DMS53 treated with DMSO at 0.1 percent for 48 hours (cell line): ENCODE results near the gene RIN2.
"Not testable (repeated sequence)": the region's sequence is repeated elsewhere in the genome, so short reads cannot be mapped to it uniquely, and the experiment has no call there.

Experiments used
- DNase-seq: peaks from one replicate; lab custom pipeline; 2025; ENCODE audit not compliant: unreplicated experiment; lab: John Stamatoyannopoulos, UW

RIN2 gene

DNA sequence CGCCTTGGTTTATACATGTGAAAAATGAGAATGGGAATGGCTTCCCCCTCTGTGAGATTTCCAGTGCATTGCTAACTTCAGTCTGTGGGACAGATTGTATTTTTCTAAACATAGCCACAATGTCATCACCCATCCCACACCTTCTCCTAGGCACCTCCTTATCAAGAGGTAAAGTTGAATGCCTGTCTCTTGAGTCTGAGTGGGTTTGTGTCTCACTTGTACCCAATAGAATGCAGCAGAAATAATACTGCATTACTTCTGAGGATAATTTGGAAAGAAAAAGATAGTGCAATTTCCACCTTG lies 27.9 kb downstream of the RIN2 start:
- no peak for DNase-seq

GRCh38 chr20:19786311-19786710 lies 28.3 kb downstream of the RIN2 start:
- no peak for DNase-seq

DNA sequence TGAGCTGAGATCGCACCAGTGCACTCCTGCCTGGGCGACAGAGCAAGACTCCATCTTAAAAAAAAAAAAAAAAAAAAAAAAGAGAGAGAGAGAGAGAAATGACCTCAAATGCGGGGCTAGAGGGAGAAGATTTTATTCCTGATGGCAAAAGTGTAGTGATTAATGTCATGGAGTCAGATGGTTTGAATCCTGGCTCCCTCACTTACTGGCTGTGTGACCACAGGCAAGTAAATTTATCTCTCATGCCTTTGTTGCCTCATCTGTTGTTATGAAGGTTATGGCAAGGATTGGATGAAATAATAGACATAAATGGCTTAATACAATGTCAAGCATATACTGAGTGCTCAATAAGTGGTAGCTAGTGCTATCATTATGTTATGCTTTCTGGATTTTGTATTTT lies 29.3 kb downstream of the RIN2 start:
- no peak for DNase-seq

GRCh38 chr20:19789009-19789408 lies 31.0 kb downstream of the RIN2 start:
- no peak for DNase-seq

DNA sequence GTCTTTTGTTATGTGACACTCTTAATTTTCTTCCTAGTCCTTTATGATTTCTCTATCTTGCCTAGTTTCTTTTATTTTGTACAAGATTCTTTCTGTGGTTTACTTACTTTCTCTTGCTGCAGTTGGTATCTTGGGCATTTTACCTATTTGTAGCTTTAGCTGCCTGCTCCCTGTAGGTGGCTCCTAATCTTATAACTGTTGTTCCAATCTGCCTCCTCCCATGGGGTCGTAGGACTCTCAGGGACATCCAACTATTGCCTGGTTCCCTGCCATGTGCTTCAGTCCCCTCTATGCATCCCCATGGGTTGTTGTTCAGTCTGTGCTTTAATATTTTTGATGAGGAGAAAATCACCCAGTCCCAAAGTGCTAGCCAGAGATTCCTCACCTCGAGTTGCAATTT lies 31.4 kb downstream of the RIN2 start:
- DNase-seq = no peak

DNA sequence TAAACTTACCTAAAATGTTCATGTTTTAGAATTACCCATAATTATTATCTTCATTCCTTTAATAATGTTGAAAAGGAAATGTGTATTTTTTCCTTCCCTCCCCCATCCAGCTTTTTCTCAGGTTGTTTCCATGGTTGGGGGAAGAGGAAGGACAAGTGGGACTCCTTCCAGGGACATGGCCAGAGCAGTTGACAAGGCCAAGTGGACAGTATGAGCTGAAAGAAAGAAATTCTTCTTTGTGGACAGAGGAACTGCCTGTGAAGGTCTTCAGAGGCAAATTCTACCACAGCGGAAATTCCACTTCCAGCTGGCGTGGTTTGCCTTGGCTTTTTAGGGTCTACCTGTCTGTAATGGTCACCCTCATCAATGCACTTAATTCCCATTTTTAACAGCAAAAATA lies 33.8 kb downstream of the RIN2 start:
- DNase-seq = no peak

GRCh38 chr20:19793716-19794115 lies 35.7 kb downstream of the RIN2 start:
- no peak for DNase-seq

- no peak for DNase-seq
Observed at GRCh38 chr20:19794941-19795340, 36.9 kb downstream of the RIN2 start.

- DNase-seq = no peak
Observed at GRCh38 chr20:19799325-19799724, 41.3 kb downstream of the RIN2 start.

DNA sequence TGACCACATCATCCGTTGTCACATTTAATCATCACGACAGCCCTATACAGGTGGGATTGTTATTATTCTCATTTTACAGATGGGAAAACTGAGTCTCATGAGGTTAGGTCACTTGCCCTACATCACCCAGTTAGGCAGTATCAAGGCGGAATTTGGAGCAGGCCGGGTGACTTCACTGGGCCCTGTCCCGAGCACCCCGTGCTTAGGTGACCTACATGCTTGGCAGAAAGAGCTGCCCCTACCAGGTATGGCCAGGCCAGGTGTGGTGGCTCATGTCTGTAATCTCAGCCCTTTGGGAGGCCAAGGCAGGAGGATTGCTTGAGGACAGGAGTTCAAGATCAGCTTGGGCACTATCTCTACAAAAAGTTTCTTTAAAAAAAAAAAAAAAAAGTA lies 44.0 kb downstream of the RIN2 start:
- DNase-seq = no peak

- DNase-seq = no peak
Observed at GRCh38 chr20:19802492-19803158, 44.6 kb downstream of the RIN2 start.

DNA sequence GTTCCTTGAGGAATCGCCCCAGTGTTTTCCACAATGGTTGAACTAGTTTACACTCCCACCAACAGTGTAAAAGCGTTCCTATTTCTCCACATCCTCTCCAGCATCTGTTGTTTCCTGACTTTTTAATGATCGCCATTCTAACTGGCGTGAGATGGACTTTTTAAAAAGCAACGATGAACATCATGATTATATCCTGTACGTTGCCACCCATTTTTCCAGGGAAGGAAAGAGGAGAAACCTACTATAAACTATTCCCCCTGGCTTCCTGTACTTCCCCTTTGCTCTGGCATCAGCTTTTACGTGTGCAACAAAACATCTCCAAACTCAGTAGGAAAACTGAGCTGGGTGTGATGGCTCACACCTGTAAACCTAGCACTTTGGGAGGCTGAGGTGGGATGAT lies 48.2 kb downstream of the RIN2 start:
- DNase-seq = not testable (repeated sequence)

- no peak for DNase-seq
Observed at GRCh38 chr20:19806806-19807190, 48.7 kb downstream of the RIN2 start.

DNA sequence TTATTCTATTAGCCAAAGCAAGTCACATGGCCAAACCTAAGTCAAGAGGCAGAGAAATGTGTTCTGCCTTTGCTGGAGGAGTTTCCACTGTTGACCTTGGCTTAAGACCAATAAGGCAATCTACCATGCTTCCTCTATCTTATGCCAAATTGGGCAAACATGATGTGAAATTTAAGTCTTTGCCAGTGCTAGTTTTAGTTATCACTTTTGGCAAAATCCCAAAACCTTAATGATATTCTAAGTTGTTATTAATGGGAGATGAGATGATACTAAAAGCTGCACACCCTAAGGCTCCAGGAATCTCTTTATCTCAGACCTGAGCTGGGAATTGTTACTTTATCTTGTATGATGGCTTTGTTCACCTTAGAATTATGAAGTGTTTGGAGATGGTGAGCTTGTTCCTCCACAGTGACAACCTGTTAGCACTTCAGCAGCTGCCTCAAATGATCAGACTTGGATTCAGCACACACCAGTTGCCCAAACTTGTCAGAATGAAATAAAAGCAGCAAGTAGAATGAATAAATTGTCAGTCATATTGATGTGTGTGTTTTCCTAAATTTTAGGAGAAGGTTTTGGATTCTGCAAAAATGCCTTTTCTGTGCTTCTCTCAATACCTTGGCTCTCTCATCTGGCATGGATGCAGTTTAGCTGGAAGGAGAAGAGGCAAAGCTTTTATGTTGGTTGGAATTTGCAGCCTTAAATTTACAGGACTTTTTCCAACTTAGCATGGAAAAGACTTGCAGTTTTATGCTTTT lies 49.3 kb downstream of the RIN2 start:
- DNase-seq = peak; percentile 20
